Measurements from ENCODE around the gene SNX30.

DNA sequence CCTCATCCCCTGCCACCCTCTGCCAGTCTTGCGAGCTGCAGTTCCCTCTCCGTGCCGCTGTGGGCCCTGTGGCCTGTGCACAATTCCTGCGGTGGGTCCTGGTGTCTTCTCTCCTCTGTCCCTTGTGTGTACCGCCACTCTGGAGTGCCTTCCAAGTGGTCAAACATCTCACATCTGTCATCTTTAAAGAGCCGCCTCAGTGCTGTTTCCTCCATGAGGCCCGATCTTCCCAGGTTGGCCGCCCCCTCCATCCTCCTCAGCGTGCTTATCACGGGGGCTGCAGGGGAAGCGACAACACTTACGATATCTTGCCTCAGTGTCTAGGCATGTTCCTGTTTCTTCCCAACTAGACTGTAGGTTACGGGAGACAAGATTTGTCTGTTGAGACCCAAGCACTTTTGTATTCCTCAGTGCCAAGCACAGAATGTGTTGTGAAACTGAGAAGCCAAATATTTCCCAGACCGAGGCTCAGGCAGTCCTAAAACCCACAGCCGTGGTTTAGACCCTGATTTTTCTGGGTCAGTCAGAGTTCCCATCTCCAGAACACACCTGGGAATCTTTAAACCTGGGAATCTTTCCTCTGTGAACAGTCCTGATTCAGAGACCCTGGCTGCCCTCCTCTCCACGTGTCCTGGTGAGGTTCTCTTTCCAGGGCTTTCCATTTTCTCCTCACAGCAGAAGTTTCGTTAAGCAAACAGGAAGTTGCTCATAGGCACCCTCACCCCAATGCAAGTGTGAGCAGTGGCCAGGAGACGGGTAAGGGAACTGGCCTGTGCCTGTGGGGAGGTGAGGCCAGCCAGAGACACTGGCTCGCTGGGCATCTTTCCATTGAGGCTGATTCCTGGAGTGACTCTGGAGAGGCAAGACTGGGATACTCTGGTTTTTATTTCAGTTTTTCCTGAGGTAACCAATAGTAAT is 111.3 kb downstream of the SNX30 start:
- TF ChIP-seq, protein P1, sequence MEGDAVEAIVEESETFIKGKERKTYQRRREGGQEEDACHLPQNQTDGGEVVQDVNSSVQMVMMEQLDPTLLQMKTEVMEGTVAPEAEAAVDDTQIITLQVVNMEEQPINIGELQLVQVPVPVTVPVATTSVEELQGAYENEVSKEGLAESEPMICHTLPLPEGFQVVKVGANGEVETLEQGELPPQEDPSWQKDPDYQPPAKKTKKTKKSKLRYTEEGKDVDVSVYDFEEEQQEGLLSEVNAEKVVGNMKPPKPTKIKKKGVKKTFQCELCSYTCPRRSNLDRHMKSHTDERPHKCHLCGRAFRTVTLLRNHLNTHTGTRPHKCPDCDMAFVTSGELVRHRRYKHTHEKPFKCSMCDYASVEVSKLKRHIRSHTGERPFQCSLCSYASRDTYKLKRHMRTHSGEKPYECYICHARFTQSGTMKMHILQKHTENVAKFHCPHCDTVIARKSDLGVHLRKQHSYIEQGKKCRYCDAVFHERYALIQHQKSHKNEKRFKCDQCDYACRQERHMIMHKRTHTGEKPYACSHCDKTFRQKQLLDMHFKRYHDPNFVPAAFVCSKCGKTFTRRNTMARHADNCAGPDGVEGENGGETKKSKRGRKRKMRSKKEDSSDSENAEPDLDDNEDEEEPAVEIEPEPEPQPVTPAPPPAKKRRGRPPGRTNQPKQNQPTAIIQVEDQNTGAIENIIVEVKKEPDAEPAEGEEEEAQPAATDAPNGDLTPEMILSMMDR (tag by site-specific recombination; IDR thresholded peaks at IDR 0.05): no peak
- TF ChIP-seq SALL2 (tag by site-specific recombination; IDR thresholded peaks at IDR 0.05; ENCODE audit: borderline replicate concordance) (no peak), ZNF585B (tag by site-specific recombination; IDR thresholded peaks at IDR 0.05) (no peak), ZNF670 (tag by site-specific recombination; IDR thresholded peaks at IDR 0.05; ENCODE audit: low read depth) (no peak), ZNF792 (tag by site-specific recombination; IDR thresholded peaks at IDR 0.05) (no peak), KLF8 (tag by site-specific recombination; IDR thresholded peaks at IDR 0.05) (no peak), ZNF660 (tag by site-specific recombination; IDR thresholded peaks at IDR 0.05) (no peak), ZNF837 (tag by site-specific recombination; IDR thresholded peaks at IDR 0.05) (no peak), ZNF214 (tag by site-specific recombination; IDR thresholded peaks at IDR 0.05; ENCODE audit: borderline replicate concordance) (no peak)
- TF ChIP-seq, protein P2, sequence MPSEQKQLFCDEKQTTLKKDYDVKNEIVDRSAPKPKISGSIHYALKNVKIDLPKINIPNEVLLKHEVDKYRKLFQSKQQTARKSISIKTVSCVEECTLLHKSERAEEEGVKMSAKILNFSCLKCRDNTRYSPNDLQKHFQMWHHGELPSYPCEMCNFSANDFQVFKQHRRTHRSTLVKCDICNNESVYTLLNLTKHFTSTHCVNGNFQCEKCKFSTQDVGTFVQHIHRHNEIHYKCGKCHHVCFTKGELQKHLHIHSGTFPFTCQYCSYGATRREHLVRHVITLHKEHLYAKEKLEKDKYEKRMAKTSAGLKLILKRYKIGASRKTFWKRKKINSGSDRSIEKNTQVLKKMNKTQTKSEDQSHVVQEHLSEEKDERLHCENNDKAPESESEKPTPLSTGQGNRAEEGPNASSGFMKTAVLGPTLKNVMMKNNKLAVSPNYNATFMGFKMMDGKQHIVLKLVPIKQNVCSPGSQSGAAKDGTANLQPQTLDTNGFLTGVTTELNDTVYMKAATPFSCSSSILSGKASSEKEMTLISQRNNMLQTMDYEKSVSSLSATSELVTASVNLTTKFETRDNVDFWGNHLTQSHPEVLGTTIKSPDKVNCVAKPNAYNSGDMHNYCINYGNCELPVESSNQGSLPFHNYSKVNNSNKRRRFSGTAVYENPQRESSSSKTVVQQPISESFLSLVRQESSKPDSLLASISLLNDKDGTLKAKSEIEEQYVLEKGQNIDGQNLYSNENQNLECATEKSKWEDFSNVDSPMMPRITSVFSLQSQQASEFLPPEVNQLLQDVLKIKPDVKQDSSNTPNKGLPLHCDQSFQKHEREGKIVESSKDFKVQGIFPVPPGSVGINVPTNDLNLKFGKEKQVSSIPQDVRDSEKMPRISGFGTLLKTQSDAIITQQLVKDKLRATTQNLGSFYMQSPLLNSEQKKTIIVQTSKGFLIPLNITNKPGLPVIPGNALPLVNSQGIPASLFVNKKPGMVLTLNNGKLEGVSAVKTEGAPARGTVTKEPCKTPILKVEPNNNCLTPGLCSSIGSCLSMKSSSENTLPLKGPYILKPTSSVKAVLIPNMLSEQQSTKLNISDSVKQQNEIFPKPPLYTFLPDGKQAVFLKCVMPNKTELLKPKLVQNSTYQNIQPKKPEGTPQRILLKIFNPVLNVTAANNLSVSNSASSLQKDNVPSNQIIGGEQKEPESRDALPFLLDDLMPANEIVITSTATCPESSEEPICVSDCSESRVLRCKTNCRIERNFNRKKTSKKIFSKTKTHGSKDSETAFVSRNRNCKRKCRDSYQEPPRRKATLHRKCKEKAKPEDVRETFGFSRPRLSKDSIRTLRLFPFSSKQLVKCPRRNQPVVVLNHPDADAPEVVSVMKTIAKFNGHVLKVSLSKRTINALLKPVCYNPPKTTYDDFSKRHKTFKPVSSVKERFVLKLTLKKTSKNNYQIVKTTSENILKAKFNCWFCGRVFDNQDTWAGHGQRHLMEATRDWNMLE (tag by site-specific recombination; conservative IDR thresholded peaks at IDR 0.05; ENCODE audit: low read depth): no peak

Data from HEK293 (cell line).